ENCODE measurements around the gene CFL2.

CFL2 gene

DNA sequence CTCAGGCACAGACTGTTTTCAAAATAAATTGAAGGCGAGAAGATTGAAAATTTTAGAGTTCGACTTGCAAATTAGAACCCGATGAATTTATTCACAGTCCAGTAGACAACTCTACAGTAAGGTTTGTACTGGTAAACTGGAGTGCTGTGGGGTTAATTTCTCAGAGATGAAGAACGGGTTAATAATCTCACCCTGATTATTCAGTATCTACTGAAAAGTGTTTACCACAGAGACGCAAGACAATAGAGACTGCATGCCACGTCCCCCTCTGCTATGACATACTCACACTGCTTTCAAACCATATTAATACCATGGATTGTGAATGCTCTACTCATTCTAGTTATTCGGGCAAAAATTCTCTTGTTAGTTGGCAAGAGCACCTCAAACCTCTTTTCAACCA is 36.1 kb downstream of the CFL2 start:
- peak overlapping the region; percentile 51 for H3K27ac ChIP-seq
- DNase-seq (ENCODE audit: low read depth, low spot score), result no peak

- no peak overlapping the region for H3K27ac ChIP-seq
- no peak for DNase-seq (ENCODE audit: low read depth, low spot score)
Measured at GRCh38 chr14:34676516-34677211, 37.7 kb downstream of the CFL2 start.

DNA sequence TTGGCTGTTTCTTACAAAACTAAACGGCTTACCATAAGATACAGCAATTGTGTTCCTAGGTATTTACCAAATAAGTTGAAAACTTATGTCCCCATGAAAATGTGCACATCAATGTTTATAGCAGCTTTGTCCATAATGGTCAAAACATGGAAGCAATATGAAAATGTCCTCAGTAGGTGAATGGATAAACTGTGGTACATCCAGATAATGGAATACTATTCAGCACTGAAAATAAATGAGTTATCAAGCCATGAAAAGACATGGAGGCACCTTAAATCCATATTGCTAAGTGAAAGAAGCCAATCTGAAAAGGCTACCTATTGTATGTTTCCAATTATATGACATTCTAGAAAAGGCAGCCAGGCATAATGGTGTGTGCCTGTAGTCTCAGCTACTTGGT is 40.7 kb downstream of the CFL2 start:
- no peak for DNase-seq (ENCODE audit: low read depth, low spot score)
- H3K27ac ChIP-seq, result no peak overlapping the region

DNA sequence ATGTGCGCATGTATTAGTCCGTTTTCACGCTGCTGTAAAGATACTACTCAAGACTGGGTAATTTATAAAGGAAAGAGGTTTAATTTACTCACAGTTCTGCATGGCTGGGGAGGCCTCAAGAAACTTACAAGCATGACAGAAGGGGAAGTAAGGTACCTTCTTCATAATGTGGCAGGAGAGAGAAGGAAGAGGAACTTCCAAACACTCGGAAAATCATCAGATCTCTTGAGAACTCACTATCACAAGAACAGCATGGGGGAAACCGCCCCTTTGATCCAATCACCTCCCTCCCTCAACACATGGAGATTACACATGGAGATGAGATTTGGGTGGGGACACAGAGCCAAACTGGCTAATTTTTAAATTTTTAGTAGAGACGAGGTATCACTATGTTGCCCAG is 42.7 kb downstream of the CFL2 start:
- no peak overlapping the region for H3K27ac ChIP-seq
- DNase-seq (ENCODE audit: low read depth, low spot score), result no peak

GRCh38 chr14:34668111-34668510 is 46.3 kb downstream of the CFL2 start:
- no peak overlapping the region for H3K27ac ChIP-seq
- DNase-seq (ENCODE audit: low read depth, low spot score), result no peak

DNA sequence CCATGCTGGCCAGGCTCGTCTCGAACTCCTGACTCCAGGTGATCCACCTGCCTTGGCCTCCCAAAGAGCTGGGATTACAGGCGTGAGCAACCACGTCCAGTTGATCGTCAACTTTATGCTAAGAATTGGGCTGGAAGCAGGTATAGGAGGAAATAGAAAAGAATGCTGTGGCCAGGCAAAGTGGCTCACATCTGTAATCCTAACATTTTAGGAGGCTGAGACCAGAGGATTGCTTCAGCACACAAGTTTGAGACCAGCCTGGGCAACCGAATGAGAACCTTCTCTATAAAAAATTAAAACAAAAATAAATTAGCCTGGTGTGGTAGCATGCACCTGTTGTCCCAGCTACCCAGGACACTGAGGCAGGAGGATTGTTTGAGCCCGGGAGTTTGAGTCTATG is 47.4 kb downstream of the CFL2 start:
- no peak for DNase-seq (ENCODE audit: low read depth, low spot score)
- H3K27ac ChIP-seq, result no peak overlapping the region

DNA sequence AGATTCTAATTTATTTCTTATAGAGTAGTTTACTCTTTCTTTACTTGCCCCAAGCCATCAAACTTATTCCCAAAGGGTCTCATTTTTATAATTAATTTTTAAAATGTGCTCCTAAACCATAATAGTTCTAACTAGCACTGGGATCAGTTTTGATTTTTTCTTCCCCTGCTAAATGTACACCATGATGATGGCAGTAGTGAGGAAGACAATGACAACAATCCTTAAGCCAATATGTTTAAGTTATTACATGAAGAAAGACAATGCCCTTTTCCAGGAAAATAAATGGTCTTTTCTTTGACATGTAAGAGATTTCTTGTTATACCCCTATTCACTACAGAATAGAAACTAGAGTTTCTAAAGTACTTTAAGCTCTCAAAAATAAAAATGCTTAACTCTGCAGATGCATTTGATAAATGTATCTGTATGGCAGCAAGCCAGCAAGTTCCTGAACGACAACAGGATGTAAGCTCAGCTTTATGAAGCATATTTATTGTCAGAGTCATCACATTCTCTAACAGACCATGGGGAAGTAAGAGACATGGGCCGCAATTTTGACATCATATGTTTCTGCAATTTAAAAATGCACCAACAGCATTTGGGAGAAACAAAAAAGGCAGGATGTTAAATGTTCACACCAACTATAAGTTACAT is 48.5 kb downstream of the CFL2 start:
- DNase-seq (ENCODE audit: low read depth, low spot score), result no peak
- H3K27ac ChIP-seq, result peak overlapping the region; percentile 23

DNA sequence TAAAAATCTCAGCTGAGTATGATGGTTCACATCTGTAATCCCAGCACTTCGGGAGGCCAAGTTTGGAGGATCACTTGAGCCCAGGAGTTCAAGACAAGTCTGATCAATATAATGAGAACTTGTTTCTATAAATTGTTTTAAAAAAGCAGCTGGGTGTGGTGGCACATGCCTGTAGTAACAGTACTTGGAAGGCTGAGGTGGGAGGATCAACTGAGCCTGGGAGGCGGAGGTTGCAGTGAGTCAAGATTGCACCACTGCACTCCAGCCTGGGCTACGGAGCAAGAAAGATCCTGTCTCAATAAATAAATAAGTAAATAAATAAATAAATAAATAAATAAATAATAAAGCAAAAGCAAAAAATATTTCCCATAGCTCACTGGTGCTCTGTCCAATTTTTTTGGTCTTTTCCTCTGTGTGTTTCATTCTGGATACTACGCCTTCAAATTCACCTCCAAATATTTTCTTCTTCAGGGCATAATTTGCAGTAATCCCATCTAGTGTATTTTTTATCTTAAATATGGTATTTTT is 51.8 kb downstream of the CFL2 start:
- DNase-seq (ENCODE audit: low read depth, low spot score), result no peak
- H3K27ac ChIP-seq, result no peak overlapping the region

DNA sequence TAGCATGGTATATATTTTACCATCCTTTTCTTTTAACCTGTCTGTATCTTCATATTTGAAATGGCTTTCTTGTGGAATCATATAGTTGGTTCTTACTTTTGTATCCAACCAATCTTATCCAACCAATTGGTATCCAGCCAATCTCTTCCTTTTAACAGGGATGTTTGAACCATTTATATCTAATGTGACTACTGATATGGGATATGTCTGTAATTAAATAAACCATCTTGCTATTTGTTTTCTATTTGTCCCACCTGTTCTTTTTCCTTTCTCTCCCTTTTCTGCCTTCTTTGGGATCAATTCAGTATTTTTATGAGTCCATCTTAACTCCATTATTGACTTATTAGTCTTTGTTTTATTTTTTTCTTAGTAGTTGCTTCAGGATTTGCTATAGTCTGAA is 53.6 kb downstream of the CFL2 start:
- DNase-seq (ENCODE audit: low read depth, low spot score), result no peak
- no peak overlapping the region for H3K27ac ChIP-seq

Measured in epithelial cell of prostate (primary cell).